ENCODE data around the gene AHDC1. TPM values are rescaled to one million over a fixed set of nuclear protein-coding genes. Genes with fewer than 3 reads are reported as not detected.

The AHDC1 gene
- total and polyA plus RNA-seq, 2 of the 13 experiments (the other 11 are each of a cell fraction or from before 2014, with no cell fraction given): 1.0 to 2.7 TPM

- TF ChIP-seq IRF1 (CRISPR knock-in tag; IDR thresholded peaks at IDR 0.05; ENCODE audit: low read depth): no peak
- TF ChIP-seq RNF2 (conservative IDR thresholded peaks at IDR 0.05; ENCODE audit: low read depth): no peak
- TF ChIP-seq CC2D1A (CRISPR knock-in tag; IDR thresholded peaks at IDR 0.05): no peak
- no peak for TF ChIP-seq ZNF253 (CRISPR knock-in tag; IDR thresholded peaks at IDR 0.05; ENCODE audit: borderline replicate concordance)
- TF ChIP-seq ZNF597 (CRISPR knock-in tag; IDR thresholded peaks at IDR 0.05): no peak
- TF ChIP-seq ZNF709 (CRISPR knock-in tag; IDR thresholded peaks at IDR 0.05): peak; percentile 57; the same call in 1 of the 2 replicates
- TF ChIP-seq KAT7 (CRISPR knock-in tag; IDR thresholded peaks at IDR 0.05; ENCODE audit: borderline replicate concordance): no peak
- no peak for TF ChIP-seq ARID2 (CRISPR knock-in tag; IDR thresholded peaks at IDR 0.05; ENCODE audit: borderline replicate concordance)
- TF ChIP-seq HIVEP1 (CRISPR knock-in tag; IDR thresholded peaks at IDR 0.05): no peak
- no peak for TF ChIP-seq MAFF (IDR thresholded peaks at IDR 0.05; ENCODE audit: low read depth, low read length)
- TF ChIP-seq ZEB1 (IDR thresholded peaks at IDR 0.05; ENCODE audit: insufficient replicate concordance, low read depth): no peak
- no peak for TF ChIP-seq REL (CRISPR knock-in tag; conservative IDR thresholded peaks at IDR 0.05)
- TF ChIP-seq GABPB1 (CRISPR knock-in tag; IDR thresholded peaks at IDR 0.05): no peak; the same call in 1 of the 2 replicates
- TF ChIP-seq PAXIP1 (CRISPR knock-in tag; conservative IDR thresholded peaks at IDR 0.05): peak; percentile 50
- peak; percentile 15; the same call in 1 of the 2 replicates for TF ChIP-seq POGZ (CRISPR knock-in tag; IDR thresholded peaks at IDR 0.05)
- TF ChIP-seq HMGXB3 (CRISPR knock-in tag; IDR thresholded peaks at IDR 0.05; ENCODE audit: borderline replicate concordance): no peak
- no peak for TF ChIP-seq ZNF850 (CRISPR knock-in tag; conservative IDR thresholded peaks at IDR 0.05)
- peak; percentile 86 for TF ChIP-seq RBFOX2 (IDR thresholded peaks at IDR 0.05; ENCODE audit: low read depth, low read length)
- 0 out of 2 replicates have a peak, but pooled peaks have one; percentile 10 for TF ChIP-seq NFYB (CRISPR knock-in tag; IDR thresholded peaks at IDR 0.05)
These were observed 75.8 kb downstream of the AHDC1 start (continued) for GRCh38 chr1:27527890-27528817.

Data from HepG2 (cell line).